Neural cell (in vitro differentiated cells): ENCODE results near the gene BBS12. TPM values are rescaled to one million over a fixed set of nuclear protein-coding genes. Genes with fewer than 3 reads are reported as not detected.

Experiments
- H2AFZ ChIP-seq: fragments of 200-600, 300-800 bp; sonication (generic), shearing (Covaris generic); 2 replicates; pipeline ENCODE4 v1.6.0; 2014; ENCODE audit warnings: low read depth, mild to moderate bottlenecking, antibody characterized with exemption, low read length, moderate library complexity
- H3F3A ChIP-seq: fragments of 200-600 bp; shearing (Covaris generic); 2 replicates; pipeline ENCODE4 v1.6.1; 2016; ENCODE audit warnings: mild to moderate bottlenecking, moderate library complexity, mixed read lengths, antibody characterized with exemption, low read length; ENCODE audit not compliant: insufficient read depth, poor library complexity, severe bottlenecking
- H3K27ac ChIP-seq: fragments of 200-600, 300-800 bp; sonication (generic), shearing (Covaris generic); 2 replicates; pipeline ENCODE4 v1.5.1; 2014; ENCODE audit warnings: mild to moderate bottlenecking, low read length, moderate library complexity
- H3K27me3 ChIP-seq: fragments of 300-800, 200-600 bp; sonication (generic), shearing (Covaris generic); 2 replicates; pipeline ENCODE4 v1.6.0; 2014; ENCODE audit warnings: mild to moderate bottlenecking, low read depth, low read length, moderate library complexity; ENCODE audit not compliant: insufficient read depth
- H3K36me3 ChIP-seq: fragments of 300-800, 200-600 bp; sonication (generic), shearing (Covaris generic); 2 replicates; pipeline ENCODE4 v1.5.1; 2014; ENCODE audit warnings: mild to moderate bottlenecking, antibody characterized with exemption, low read length, moderate library complexity; ENCODE audit not compliant: insufficient read depth
- H3K4me2 ChIP-seq: fragments of 300-800, 200-600 bp; sonication (generic), shearing (Covaris generic); 2 replicates; pipeline ENCODE4 v1.6.0; 2014; ENCODE audit warnings: mild to moderate bottlenecking, low read length
- H3K4me3 ChIP-seq: fragments of 300-800, 200-600 bp; sonication (generic), shearing (Covaris generic); 2 replicates; pipeline ENCODE4 v1.5.1; 2014; ENCODE audit warnings: mild to moderate bottlenecking, low read length, moderate library complexity
- H3K79me2 ChIP-seq: fragments of 200-600 bp; shearing (Covaris generic); replicated peaks from 2 replicates; pipeline ENCODE4 v1.6.0; 2014; ENCODE audit warnings: mild to moderate bottlenecking, low read length, moderate library complexity; ENCODE audit not compliant: insufficient read depth
- H3K9ac ChIP-seq: fragments of 300-800, 200-600 bp; sonication (generic), shearing (Covaris generic); 2 replicates; pipeline ENCODE4 v1.6.1; 2016; ENCODE audit warnings: mild to moderate bottlenecking, low read length, mixed read lengths
- H3K9me2 ChIP-seq: fragments of 200-600 bp; shearing (Covaris generic); 2 replicates; pipeline ENCODE4 v1.6.1; 2016; ENCODE audit warnings: mild to moderate bottlenecking, low read length, mixed read lengths; ENCODE audit not compliant: insufficient read depth
- H3K9me3 ChIP-seq: fragments of 200-600, 300-800 bp; sonication (generic), shearing (Covaris generic); 2 replicates; pipeline ENCODE4 v1.6.1; 2016; ENCODE audit warnings: mild to moderate bottlenecking, mixed run types, low read length, moderate library complexity, mixed read lengths
- H4K20me1 ChIP-seq: fragments of 200-600 bp; shearing (Covaris generic); 2 replicates; pipeline ENCODE4 v1.6.1; 2016; ENCODE audit warnings: mild to moderate bottlenecking, mixed run types; ENCODE audit not compliant: insufficient read depth
- CTCF ChIP-seq: fragments of 450-650 bp; IDR thresholded peaks from 2 replicates; pipeline ENCODE4 v1.5.1; 2014; ENCODE audit warnings: antibody characterized with exemption, mild to moderate bottlenecking, moderate library complexity; ENCODE audit not compliant: poor library complexity, severe bottlenecking
- EP300 ChIP-seq: fragments of 450-650 bp; conservative IDR thresholded peaks from 2 replicates; pipeline ENCODE4 v1.6.1; 2014; ENCODE audit warnings: antibody characterized with exemption, mild to moderate bottlenecking, moderate library complexity; ENCODE audit not compliant: poor library complexity, severe bottlenecking
- EZH2 ChIP-seq: fragments of 200-600, 300-800 bp; shearing (Covaris generic), sonication (generic); IDR thresholded peaks from 2 replicates; pipeline ENCODE4 v1.6.1; 2014; ENCODE audit warnings: antibody characterized with exemption, low read length, borderline replicate concordance, mild to moderate bottlenecking; ENCODE audit not compliant: insufficient read depth, poor library complexity, severe bottlenecking
- MXI1 ChIP-seq: fragments of 450-650 bp; conservative IDR thresholded peaks from 2 replicates; pipeline ENCODE4 v1.6.1; 2014; ENCODE audit warnings: antibody characterized with exemption, mild to moderate bottlenecking; ENCODE audit not compliant: poor library complexity, severe bottlenecking
- POLR2AphosphoS5 ChIP-seq: IDR thresholded peaks from 2 replicates; pipeline ENCODE4 v1.6.1; 2012
- RAD21 ChIP-seq: fragments of 450-650 bp; conservative IDR thresholded peaks from 2 replicates; pipeline ENCODE4 v1.6.1; 2014; ENCODE audit warnings: antibody characterized with exemption, mild to moderate bottlenecking, moderate library complexity
- REST ChIP-seq: IDR thresholded peaks from 2 replicates; pipeline ENCODE4 v1.6.1; 2012; ENCODE audit warnings: borderline replicate concordance
- SMC3 ChIP-seq: fragments of 450-650 bp; conservative IDR thresholded peaks from 2 replicates; pipeline ENCODE4 v1.6.1; 2014; ENCODE audit warnings: antibody characterized with exemption, mild to moderate bottlenecking, moderate library complexity; ENCODE audit not compliant: poor library complexity
- TAF1 ChIP-seq: IDR thresholded peaks from 2 replicates; pipeline ENCODE4 v1.6.1; 2012; ENCODE audit warnings: low read depth
- polyA plus RNA-seq: library from polyadenylated mRNA; depleted of rRNA; stranded (reverse); fragments of >200 nt; gene quantifications from 2 replicates; pipeline ENCODE4 v1.2.3, GENCODE V29; 2014

Gene BBS12
- polyA plus RNA-seq, 1 donor from 2014 or later: 3.7 TPM

- Histone ChIP-seq H3K9me3 (no peaks in the 10 kb centered on the region), H3K27ac (no peak overlapping the region), H3K4me3 (no peak overlapping the region), H3K9ac (no peak overlapping the region), H4K20me1 (no peaks in the 10 kb centered on the region), H3K79me2 (no peaks in the 10 kb centered on the region), H3K4me2 (no peak overlapping the region), H3K27me3 (no peaks in the 10 kb centered on the region), H3K36me3 (no peaks in the 10 kb centered on the region), H2AFZ (no peak overlapping the region), H3F3A (no peaks in the 10 kb centered on the region), H3K9me2 (no peaks in the 10 kb centered on the region)
- no peak for TF ChIP-seq CTCF
- TF ChIP-seq EZH2: no peak
- no peak for TF ChIP-seq SMC3
- no peak for TF ChIP-seq REST
- no peak for TF ChIP-seq TAF1
- no peak for TF ChIP-seq RAD21
- no peak for TF ChIP-seq EP300
- no peak for TF ChIP-seq POLR2AphosphoS5
- TF ChIP-seq MXI1: no peak
Measured at GRCh38 chr4:122772311-122772710, 39.8 kb downstream of the BBS12 start.

- H3K27me3 ChIP-seq: no peaks in the 10 kb centered on the region
- TF ChIP-seq RAD21: no peak
- H3K79me2 ChIP-seq: no peaks in the 10 kb centered on the region
- no peak overlapping the region for H3K4me2 ChIP-seq
- H2AFZ ChIP-seq: no peak overlapping the region
- H3K36me3 ChIP-seq: no peaks in the 10 kb centered on the region
- no peak overlapping the region for H3K4me3 ChIP-seq
- no peak overlapping the region for H3K9ac ChIP-seq
- no peaks in the 10 kb centered on the region for H3K9me2 ChIP-seq
- H3F3A ChIP-seq: no peaks in the 10 kb centered on the region
- H3K27ac ChIP-seq: no peak overlapping the region
- H3K9me3 ChIP-seq: no peaks in the 10 kb centered on the region
- no peaks in the 10 kb centered on the region for H4K20me1 ChIP-seq
Measured at GRCh38 chr4:122772986-122773385, 40.5 kb downstream of the BBS12 start.

GRCh38 chr4:122775039-122775438 is 42.5 kb downstream of the BBS12 start:
- H2AFZ ChIP-seq: no peak overlapping the region
- H3F3A ChIP-seq: no peaks in the 10 kb centered on the region
- no peak overlapping the region for H3K4me3 ChIP-seq
- no peaks in the 10 kb centered on the region for H4K20me1 ChIP-seq
- H3K9ac ChIP-seq: no peak overlapping the region
- no peaks in the 10 kb centered on the region for H3K79me2 ChIP-seq
- no peaks in the 10 kb centered on the region for H3K9me3 ChIP-seq
- H3K4me2 ChIP-seq: no peak overlapping the region
- H3K27me3 ChIP-seq: no peaks in the 10 kb centered on the region
- no peak for TF ChIP-seq POLR2AphosphoS5
- TF ChIP-seq REST: no peak
- no peak for TF ChIP-seq MXI1
- no peak for TF ChIP-seq EZH2
- TF ChIP-seq CTCF: no peak
- TF ChIP-seq RAD21: no peak
- no peak for TF ChIP-seq TAF1
- no peak for TF ChIP-seq EP300
- TF ChIP-seq SMC3: no peak
- H3K27ac ChIP-seq: no peak overlapping the region
- H3K9me2 ChIP-seq: no peaks in the 10 kb centered on the region
- H3K36me3 ChIP-seq: no peaks in the 10 kb centered on the region
